Activated CD4-positive, alpha-beta T cell treated with anti-CD3 and anti-CD28 coated beads, Interleukin-2, amount 10 ng/mL, durations not matched to agents 24 days and 14 days (primary cell): ENCODE measurements around the gene ANKS1B. TPM values are rescaled to one million over a fixed set of nuclear protein-coding genes. Genes with fewer than 3 reads are reported as not detected.

Experiments used
- DNase-seq: peaks from one replicate; pipeline ENCODE4 v3.0.0; 2022
- H3K27ac Mint-ChIP-seq: one replicate; pipeline ENCODE4 v1.8.0; 2022; ENCODE audit warnings: mild to moderate bottlenecking, mixed read lengths
- H3K27me3 Mint-ChIP-seq: one replicate; pipeline ENCODE4 v1.8.0; 2022; ENCODE audit warnings: mixed read lengths
- H3K36me3 Mint-ChIP-seq: one replicate; pipeline ENCODE4 v1.8.0; 2022; ENCODE audit warnings: low read depth, mild to moderate bottlenecking, mixed read lengths
- H3K4me1 Mint-ChIP-seq: one replicate; pipeline ENCODE4 v1.8.0; 2021; ENCODE audit warnings: mixed read lengths
- H3K4me3 Mint-ChIP-seq: one replicate; pipeline ENCODE4 v1.8.0; 2022; ENCODE audit warnings: mild to moderate bottlenecking, moderate library complexity, mixed read lengths
- H3K9me3 Mint-ChIP-seq: one replicate; pipeline ENCODE4 v1.8.0; 2021; ENCODE audit warnings: mixed read lengths
- intact Hi-C: fragments of 100-400 bp; cut with micrococcal nuclease; formaldehyde crosslinking; loops from one replicate; pipeline ENCODE4 v1.15.1; 2023
- total RNA-seq: library from RNA; stranded (reverse); gene quantifications from 2 replicates; pipeline ENCODE4 v1.2.3, GENCODE V29; 2022

Gene ANKS1B
- total RNA-seq, 1 donor from 2014 or later = 1.5 TPM

DNA sequence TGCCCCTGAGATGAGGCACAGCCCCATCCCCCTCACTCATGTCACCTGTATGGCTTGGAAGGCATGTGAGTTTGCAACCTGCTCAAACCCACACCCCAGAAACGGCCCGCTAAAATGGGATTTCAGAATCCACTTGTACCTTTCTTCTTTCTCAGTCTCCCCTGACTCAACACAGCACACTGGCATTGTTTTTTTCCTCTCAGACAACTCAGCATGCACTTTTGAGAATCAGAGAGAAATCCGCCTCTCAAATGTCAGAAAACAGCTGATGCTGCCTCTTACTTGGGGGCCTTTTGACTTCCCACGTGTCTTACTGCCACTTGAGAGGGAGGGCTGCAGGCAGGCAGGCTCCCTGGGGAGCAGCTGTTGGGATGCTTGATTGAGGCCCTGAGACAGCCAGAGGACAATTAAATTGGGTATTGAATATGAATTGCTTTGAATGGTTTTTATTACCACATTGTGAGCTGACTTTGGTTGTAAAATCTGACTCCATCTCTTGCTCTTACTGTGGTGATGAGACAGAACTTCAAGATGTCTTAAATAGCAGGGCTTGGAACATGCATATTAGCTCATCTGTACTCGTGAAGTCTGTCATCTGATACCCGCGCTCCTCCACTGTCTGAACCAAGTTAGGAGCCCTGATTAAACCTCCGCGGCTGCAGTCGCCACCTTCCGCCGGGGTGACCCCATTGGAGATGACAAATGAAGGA, 1243.0 kb downstream of the ANKS1B start:
- Mint-ChIP-seq H3K4me3 (peak overlapping the region; percentile 57), H3K27me3 (peaks cover 4% of the 10 kb centered on the region), H3K4me1 (peaks cover 64% of the 10 kb centered on the region), H3K9me3 (no peaks in the 10 kb centered on the region), H3K27ac (peak overlapping the region; percentile 97), H3K36me3 (peaks cover 7% of the 10 kb centered on the region)
- DNase-seq = peak; percentile 62
- intact Hi-C loops = loop anchor here (1.0 to 5.0 kb wide), 6 partner anchors 13 to 239 kb away; partner anchors contain the start of genes IKBIP and TMPO

DNA sequence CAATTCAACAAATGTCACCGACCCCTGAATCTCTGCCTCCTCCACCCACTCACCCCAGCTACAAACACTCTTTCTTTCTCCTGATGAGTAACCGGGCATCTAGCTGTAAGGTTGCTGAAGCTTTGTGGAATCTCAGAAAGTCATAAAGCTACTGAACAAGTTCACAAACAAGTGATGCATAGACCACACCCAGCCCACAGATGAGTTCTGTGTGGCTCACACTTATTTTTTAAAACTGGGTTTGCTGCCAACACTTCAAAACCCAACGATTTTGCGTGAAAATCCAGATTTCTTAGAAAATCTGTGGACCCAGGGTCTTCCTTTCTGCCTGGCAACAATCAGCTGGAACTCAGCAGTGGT, 1243.6 kb downstream of the ANKS1B start:
- Mint-ChIP-seq H3K27ac (peak overlapping the region; percentile 97), H3K4me3 (peak overlapping the region; percentile 57), H3K9me3 (no peaks in the 10 kb centered on the region), H3K36me3 (peaks cover 9% of the 10 kb centered on the region), H3K4me1 (peaks cover 63% of the 10 kb centered on the region), H3K27me3 (peaks cover 1% of the 10 kb centered on the region)
- intact Hi-C loops = loop anchor here (1.0 to 5.0 kb wide), 6 partner anchors 13 to 239 kb away; partner anchors contain the start of genes IKBIP and TMPO
- peak; percentile 65 for DNase-seq

- peaks cover 62% of the 10 kb centered on the region for H3K4me1 Mint-ChIP-seq
- H3K36me3 Mint-ChIP-seq = peaks cover 12% of the 10 kb centered on the region
- peak overlapping the region; percentile 57 for H3K4me3 Mint-ChIP-seq
- peak overlapping the region; percentile 97 for H3K27ac Mint-ChIP-seq
- DNase-seq = no peak
- no peaks in the 10 kb centered on the region for H3K9me3 Mint-ChIP-seq
- intact Hi-C loops = loop anchor here (1.0 to 5.0 kb wide), 6 partner anchors 14 to 238 kb away; partner anchors contain the start of genes IKBIP and TMPO
- H3K27me3 Mint-ChIP-seq = no peaks in the 10 kb centered on the region
Observed at GRCh38 chr12:98740751-98741150, 1244.0 kb downstream of the ANKS1B start.

GRCh38 chr12:98738539-98738938, 1246.2 kb downstream of the ANKS1B start:
- no peak for DNase-seq

DNA sequence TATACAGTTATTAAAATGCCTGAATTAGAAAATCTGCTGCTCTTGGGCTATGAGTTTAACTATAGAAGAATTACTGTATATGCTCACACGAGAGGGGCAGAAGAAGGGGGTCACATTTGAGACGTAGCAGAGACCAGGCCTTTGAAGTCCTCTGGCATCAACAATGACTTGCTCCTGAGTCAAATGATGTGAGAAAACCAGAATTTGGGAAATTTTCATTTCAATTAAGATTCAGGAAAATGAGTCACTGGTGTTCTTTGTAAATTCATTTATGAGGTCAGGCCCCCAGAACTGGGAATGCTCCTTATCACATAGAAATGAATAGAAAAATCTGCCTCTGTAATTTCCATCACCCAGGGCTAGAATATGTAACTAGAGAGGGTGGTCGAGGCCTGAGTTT, 1246.7 kb downstream of the ANKS1B start:
- no peak for DNase-seq
- intact Hi-C loops = no loop called here
- Mint-ChIP-seq H3K27me3 (no peaks in the 10 kb centered on the region), H3K36me3 (peaks cover 21% of the 10 kb centered on the region), H3K4me1 (peaks cover 57% of the 10 kb centered on the region), H3K27ac (peak overlapping the region; percentile 64), H3K4me3 (peak overlapping the region; percentile 36), H3K9me3 (no peaks in the 10 kb centered on the region)

More at GRCh38 chr12:98738539-98738938, 1246.2 kb downstream of the ANKS1B start:
- Mint-ChIP-seq H3K9me3 (no peaks in the 10 kb centered on the region), H3K36me3 (peaks cover 18% of the 10 kb centered on the region), H3K27me3 (no peaks in the 10 kb centered on the region), H3K4me1 (peaks cover 63% of the 10 kb centered on the region), H3K4me3 (peak overlapping the region; percentile 36), H3K27ac (peak overlapping the region; percentile 64)
- intact Hi-C loops = no loop called here

GRCh38 chr12:98737322-98737712, 1247.4 kb downstream of the ANKS1B start:
- Mint-ChIP-seq H3K27ac (peak overlapping the region; percentile 27), H3K4me1 (peaks cover 55% of the 10 kb centered on the region)
- no peak for DNase-seq

GRCh38 chr12:98736352-98737321, 1248.1 kb downstream of the ANKS1B start:
- H3K9me3 Mint-ChIP-seq = no peaks in the 10 kb centered on the region
- no peak overlapping the region for H3K4me3 Mint-ChIP-seq
- peaks cover 30% of the 10 kb centered on the region for H3K36me3 Mint-ChIP-seq
- no peaks in the 10 kb centered on the region for H3K27me3 Mint-ChIP-seq
- DNase-seq = no peak
- H3K27ac Mint-ChIP-seq = peak overlapping the region; percentile 27
- H3K4me1 Mint-ChIP-seq = peaks cover 50% of the 10 kb centered on the region
- intact Hi-C loops = no loop called here

More at GRCh38 chr12:98737322-98737712, 1247.4 kb downstream of the ANKS1B start:
- H3K36me3 Mint-ChIP-seq = peaks cover 24% of the 10 kb centered on the region
- H3K27me3 Mint-ChIP-seq = no peaks in the 10 kb centered on the region
- no peak overlapping the region for H3K4me3 Mint-ChIP-seq
- no peaks in the 10 kb centered on the region for H3K9me3 Mint-ChIP-seq
- intact Hi-C loops = no loop called here

- intact Hi-C loops = no loop called here
- H3K36me3 Mint-ChIP-seq = peaks cover 34% of the 10 kb centered on the region
- H3K4me1 Mint-ChIP-seq = peaks cover 42% of the 10 kb centered on the region
- DNase-seq = no peak
- no peaks in the 10 kb centered on the region for H3K27me3 Mint-ChIP-seq
- no peaks in the 10 kb centered on the region for H3K9me3 Mint-ChIP-seq
- no peak overlapping the region for H3K4me3 Mint-ChIP-seq
- peak overlapping the region; percentile 28 for H3K27ac Mint-ChIP-seq
Observed at GRCh38 chr12:98735821-98736220, 1248.9 kb downstream of the ANKS1B start.

- Mint-ChIP-seq H3K36me3 (peaks cover 47% of the 10 kb centered on the region), H3K9me3 (no peaks in the 10 kb centered on the region), H3K4me3 (no peak overlapping the region), H3K27me3 (no peaks in the 10 kb centered on the region), H3K27ac (no peak overlapping the region), H3K4me1 (peaks cover 24% of the 10 kb centered on the region)
- no peak for DNase-seq
- intact Hi-C loops = no loop called here
Observed at GRCh38 chr12:98733667-98734350, 1250.9 kb downstream of the ANKS1B start.

GRCh38 chr12:98730412-98730811, 1254.3 kb downstream of the ANKS1B start:
- Mint-ChIP-seq H3K27ac (no peak overlapping the region), H3K27me3 (no peaks in the 10 kb centered on the region), H3K9me3 (no peaks in the 10 kb centered on the region), H3K4me3 (no peak overlapping the region), H3K4me1 (peaks cover 5% of the 10 kb centered on the region), H3K36me3 (peaks cover 53% of the 10 kb centered on the region)
- intact Hi-C loops = no loop called here
- no peak for DNase-seq

- peaks cover 53% of the 10 kb centered on the region for H3K36me3 Mint-ChIP-seq
Observed at GRCh38 chr12:98727196-98727595, 1257.5 kb downstream of the ANKS1B start.

GRCh38 chr12:98725476-98726247, 1259.1 kb downstream of the ANKS1B start:
- H3K4me3 Mint-ChIP-seq = no peak overlapping the region
- peaks cover 48% of the 10 kb centered on the region for H3K36me3 Mint-ChIP-seq
- peak; percentile 84 for DNase-seq
- peaks cover 14% of the 10 kb centered on the region for H3K4me1 Mint-ChIP-seq
- H3K27ac Mint-ChIP-seq = peak overlapping the region; percentile 39
- H3K9me3 Mint-ChIP-seq = no peaks in the 10 kb centered on the region
- H3K27me3 Mint-ChIP-seq = no peaks in the 10 kb centered on the region
- intact Hi-C loops = loop anchor here (1.0 to 10.0 kb wide), 3 partner anchors 18 to 272 kb away; no protein-coding TSS in a partner anchor

More at GRCh38 chr12:98727196-98727595, 1257.5 kb downstream of the ANKS1B start:
- H3K27me3 Mint-ChIP-seq = no peaks in the 10 kb centered on the region
- no peaks in the 10 kb centered on the region for H3K9me3 Mint-ChIP-seq
- intact Hi-C loops = loop anchor here (5.0 to 10.0 kb wide), 2 partner anchors 148 to 270 kb away; no protein-coding TSS in a partner anchor
- H3K4me3 Mint-ChIP-seq = no peak overlapping the region
- no peak overlapping the region for H3K27ac Mint-ChIP-seq
- DNase-seq = no peak
- peaks cover 14% of the 10 kb centered on the region for H3K4me1 Mint-ChIP-seq
